Measurements from ENCODE around the gene EYA4. TPM values are rescaled to one million over a fixed set of nuclear protein-coding genes. Genes with fewer than 3 reads are reported as not detected.

Gene EYA4
- total RNA-seq, 2 experiments from 2014 or later, result not detected

DNA sequence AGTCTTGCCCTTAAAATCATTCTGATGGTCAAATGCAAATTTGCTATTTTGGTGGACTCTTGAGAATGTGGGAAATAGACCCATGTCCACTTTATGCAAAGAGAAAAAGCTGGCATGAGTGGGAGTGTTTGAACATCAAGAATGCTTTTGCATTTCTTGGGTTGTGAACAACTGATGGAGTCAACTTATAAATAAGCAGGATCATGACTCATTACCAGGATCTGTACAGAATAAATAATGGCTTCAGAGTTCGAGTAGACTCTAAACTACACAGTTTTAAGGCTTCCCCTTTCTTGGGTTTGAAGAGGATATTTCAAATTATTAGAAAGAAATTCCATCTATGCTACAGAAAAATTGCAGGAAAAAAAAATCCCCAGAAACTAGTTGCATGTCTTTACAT lies 195.5 kb downstream of the EYA4 start:
- CTCF ChIA-PET (ENCODE audit: unreplicated experiment), result no interaction called here
- no peaks in the 10 kb centered on the region for H4K20me1 ChIP-seq (ENCODE audit: insufficient read depth, low read length)
- no peaks in the 10 kb centered on the region for H3K79me2 ChIP-seq (ENCODE audit: insufficient read depth, low read depth, low read length)
- POLR2A ChIA-PET, result interaction anchor here (0.6 to 0.7 kb wide), 2 partner anchors 8 to 280 kb away, joined by 3 read pairs; no protein-coding TSS in a partner anchor
- no peak overlapping the region for H3K27ac ChIP-seq (ENCODE audit: low read depth, low read length, poor library complexity, severe bottlenecking)
- intact Hi-C loops (cut with micrococcal nuclease; ENCODE audit: unreplicated experiment), result no loop called here
- no peaks in the 10 kb centered on the region for H3K36me3 ChIP-seq (ENCODE audit: insufficient read depth, low read length)
- H3K4me3 ChIP-seq (ENCODE audit: low read depth, low read length, poor library complexity, severe bottlenecking), result no peak overlapping the region
- no peaks in the 10 kb centered on the region for H3K4me1 ChIP-seq (ENCODE audit: insufficient read depth, low read length, poor library complexity, severe bottlenecking)
- TF ChIP-seq EZH2phosphoT487 (IDR thresholded peaks at IDR 0.05; ENCODE audit: borderline replicate concordance, low read depth, low read length), result no peak
- TF ChIP-seq, protein P1, sequence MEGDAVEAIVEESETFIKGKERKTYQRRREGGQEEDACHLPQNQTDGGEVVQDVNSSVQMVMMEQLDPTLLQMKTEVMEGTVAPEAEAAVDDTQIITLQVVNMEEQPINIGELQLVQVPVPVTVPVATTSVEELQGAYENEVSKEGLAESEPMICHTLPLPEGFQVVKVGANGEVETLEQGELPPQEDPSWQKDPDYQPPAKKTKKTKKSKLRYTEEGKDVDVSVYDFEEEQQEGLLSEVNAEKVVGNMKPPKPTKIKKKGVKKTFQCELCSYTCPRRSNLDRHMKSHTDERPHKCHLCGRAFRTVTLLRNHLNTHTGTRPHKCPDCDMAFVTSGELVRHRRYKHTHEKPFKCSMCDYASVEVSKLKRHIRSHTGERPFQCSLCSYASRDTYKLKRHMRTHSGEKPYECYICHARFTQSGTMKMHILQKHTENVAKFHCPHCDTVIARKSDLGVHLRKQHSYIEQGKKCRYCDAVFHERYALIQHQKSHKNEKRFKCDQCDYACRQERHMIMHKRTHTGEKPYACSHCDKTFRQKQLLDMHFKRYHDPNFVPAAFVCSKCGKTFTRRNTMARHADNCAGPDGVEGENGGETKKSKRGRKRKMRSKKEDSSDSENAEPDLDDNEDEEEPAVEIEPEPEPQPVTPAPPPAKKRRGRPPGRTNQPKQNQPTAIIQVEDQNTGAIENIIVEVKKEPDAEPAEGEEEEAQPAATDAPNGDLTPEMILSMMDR (conservative IDR thresholded peaks at IDR 0.05; ENCODE audit: low read length), result no peak
- no peaks in the 10 kb centered on the region for H3K9me2 ChIP-seq (ENCODE audit: insufficient read depth, low read length)
- no peak for DNase-seq (ENCODE audit: low spot score)
- no peaks in the 10 kb centered on the region for H3K9me3 ChIP-seq (ENCODE audit: low read length)
- no TSS peak for BruUV-seq (replicated peaks)
- H2AFZ ChIP-seq (ENCODE audit: low read length), result no peak overlapping the region
- no peak overlapping the region for H3K4me2 ChIP-seq (ENCODE audit: low read length)

DNA sequence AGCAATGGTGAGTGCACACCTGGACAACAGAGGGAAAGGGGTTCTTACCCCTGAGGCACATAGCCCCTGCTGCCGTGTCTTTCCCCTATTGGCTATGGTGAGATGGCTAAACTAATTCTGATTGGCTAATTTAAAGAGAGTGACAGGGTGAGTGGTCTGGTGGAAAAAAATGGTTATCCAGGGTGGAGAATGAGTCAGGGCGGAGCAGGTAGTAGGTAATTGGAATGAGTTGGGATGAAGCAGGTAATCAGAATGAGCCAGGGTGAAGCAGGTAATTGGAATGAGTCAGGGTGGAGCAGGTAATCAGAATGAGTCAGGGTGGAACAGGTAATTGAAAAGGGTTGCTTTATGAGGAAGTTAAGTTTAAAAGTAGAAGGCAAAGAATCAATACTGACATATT lies 200.3 kb downstream of the EYA4 start:
- Histone ChIP-seq H3K4me2 (ENCODE audit: low read length) (no peak overlapping the region), H3K9me2 (ENCODE audit: insufficient read depth, low read length) (no peaks in the 10 kb centered on the region), H3K4me1 (ENCODE audit: insufficient read depth, low read length, poor library complexity, severe bottlenecking) (no peaks in the 10 kb centered on the region), H3K4me3 (ENCODE audit: low read depth, low read length, poor library complexity, severe bottlenecking) (no peak overlapping the region), H4K20me1 (ENCODE audit: insufficient read depth, low read length) (no peaks in the 10 kb centered on the region), H2AFZ (ENCODE audit: low read length) (no peak overlapping the region), H3K79me2 (ENCODE audit: insufficient read depth, low read depth, low read length) (no peaks in the 10 kb centered on the region), H3K36me3 (ENCODE audit: insufficient read depth, low read length) (no peaks in the 10 kb centered on the region), H3K9me3 (ENCODE audit: low read length) (no peaks in the 10 kb centered on the region), H3K27ac (ENCODE audit: low read depth, low read length, poor library complexity, severe bottlenecking) (no peak overlapping the region)
- TF ChIP-seq EZH2phosphoT487 (IDR thresholded peaks at IDR 0.05; ENCODE audit: borderline replicate concordance, low read depth, low read length), result no peak
- TF ChIP-seq, protein P1 (conservative IDR thresholded peaks at IDR 0.05; ENCODE audit: low read length), result no peak
- no peak for DNase-seq (ENCODE audit: low spot score)
- intact Hi-C loops (cut with micrococcal nuclease; ENCODE audit: unreplicated experiment), result no loop called here
- BruUV-seq (replicated peaks), result no TSS peak
- CTCF ChIA-PET (ENCODE audit: unreplicated experiment), result no interaction called here
- POLR2A ChIA-PET, result interaction anchor here (1.3 to 2.8 kb wide), 2 partner anchors 11 to 12 kb away, joined by 3 to 8 read pairs; no protein-coding TSS in a partner anchor

DNA sequence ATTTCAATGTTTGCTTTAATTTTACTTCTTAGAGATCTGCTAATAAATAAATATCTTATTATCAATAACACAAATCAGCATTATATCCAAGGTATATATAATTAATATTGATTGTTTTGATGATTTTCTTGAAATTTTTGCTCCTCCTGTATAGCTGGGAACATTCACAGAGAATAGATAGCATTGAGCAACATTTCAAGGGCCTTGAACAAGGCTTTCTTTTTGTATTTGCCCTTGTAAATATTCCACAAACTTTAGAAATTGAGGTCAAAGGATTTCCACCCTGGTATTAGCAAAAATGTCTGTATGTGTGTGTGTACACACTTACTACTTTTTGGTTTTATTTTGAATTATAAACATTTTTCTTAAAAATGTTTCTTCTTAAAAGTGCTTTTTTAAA lies 205.6 kb downstream of the EYA4 start:
- no peaks in the 10 kb centered on the region for H3K36me3 ChIP-seq (ENCODE audit: insufficient read depth, low read length)
- intact Hi-C loops (cut with micrococcal nuclease; ENCODE audit: unreplicated experiment), result no loop called here

More for the DNA sequence above, 205.6 kb downstream of the EYA4 start:
- no peak for DNase-seq (ENCODE audit: low spot score)
- no peaks in the 10 kb centered on the region for H3K9me2 ChIP-seq (ENCODE audit: insufficient read depth, low read length)
- H3K79me2 ChIP-seq (ENCODE audit: insufficient read depth, low read depth, low read length), result no peaks in the 10 kb centered on the region
- ChIA-PET POLR2A (no interaction called here), CTCF (ENCODE audit: unreplicated experiment) (no interaction called here)
- H4K20me1 ChIP-seq (ENCODE audit: insufficient read depth, low read length), result no peaks in the 10 kb centered on the region
- no peaks in the 10 kb centered on the region for H3K4me1 ChIP-seq (ENCODE audit: insufficient read depth, low read length, poor library complexity, severe bottlenecking)
- no TSS peak for BruUV-seq (replicated peaks)
- no peak overlapping the region for H3K27ac ChIP-seq (ENCODE audit: low read depth, low read length, poor library complexity, severe bottlenecking)
- TF ChIP-seq, protein P1 (conservative IDR thresholded peaks at IDR 0.05; ENCODE audit: low read length), result no peak
- TF ChIP-seq EZH2phosphoT487 (IDR thresholded peaks at IDR 0.05; ENCODE audit: borderline replicate concordance, low read depth, low read length), result no peak
- H3K4me2 ChIP-seq (ENCODE audit: low read length), result no peak overlapping the region
- no peak overlapping the region for H3K4me3 ChIP-seq (ENCODE audit: low read depth, low read length, poor library complexity, severe bottlenecking)
- no peaks in the 10 kb centered on the region for H3K9me3 ChIP-seq (ENCODE audit: low read length)
- no peak overlapping the region for H2AFZ ChIP-seq (ENCODE audit: low read length)

Data from OCI-LY7 (cell line).